Measurements from ENCODE around the gene MAGI1.

MAGI1 gene

GRCh38 chr3:65639444-65639843, 399.3 kb downstream of the MAGI1 start:
- no peaks in the 10 kb centered on the region for H3K9me3 ChIP-seq
- no peaks in the 10 kb centered on the region for H3K36me3 ChIP-seq
- H3K27me3 ChIP-seq: no peaks in the 10 kb centered on the region
- no peak for TF ChIP-seq CTCF (IDR thresholded peaks at IDR 0.05)
- no peaks in the 10 kb centered on the region for H3K4me1 ChIP-seq (ENCODE audit: control insufficient read depth in 1 of 2, insufficient read depth in 1 of 2, low read depth in 1 of 2, low read length in 1 of 2)
- no peak overlapping the region for H3K27ac ChIP-seq
- H3K4me3 ChIP-seq (ENCODE audit: low read depth in 1 of 2, low read length in 1 of 2): no peak overlapping the region

GRCh38 chr3:65638301-65638700, 400.4 kb downstream of the MAGI1 start:
- no peaks in the 10 kb centered on the region for H3K4me1 ChIP-seq (ENCODE audit: control insufficient read depth in 1 of 2, insufficient read depth in 1 of 2, low read depth in 1 of 2, low read length in 1 of 2)

DNA sequence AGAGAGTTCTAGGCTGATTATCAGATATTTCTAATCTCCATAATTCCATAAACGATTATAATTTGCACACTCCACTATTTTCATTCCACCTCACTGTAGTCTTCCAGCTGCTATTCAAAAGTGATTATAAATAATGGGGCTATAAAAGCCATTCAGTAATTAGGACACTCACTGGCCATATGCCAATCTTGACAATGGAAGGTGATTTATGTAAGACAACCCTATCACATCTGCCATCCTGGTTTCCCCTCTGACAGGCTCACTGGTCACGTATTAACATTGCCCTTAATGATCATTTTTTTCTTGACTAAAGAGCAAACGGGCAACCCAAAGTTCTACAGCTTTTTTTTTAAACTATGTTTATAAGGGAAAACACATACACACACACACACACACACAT, 402.4 kb downstream of the MAGI1 start:
- Histone ChIP-seq H3K4me3 (ENCODE audit: low read depth in 1 of 2, low read length in 1 of 2) (no peak overlapping the region), H3K27me3 (no peaks in the 10 kb centered on the region), H3K4me1 (ENCODE audit: control insufficient read depth in 1 of 2, insufficient read depth in 1 of 2, low read depth in 1 of 2, low read length in 1 of 2) (no peaks in the 10 kb centered on the region), H3K36me3 (no peaks in the 10 kb centered on the region), H3K27ac (no peak overlapping the region), H3K9me3 (no peaks in the 10 kb centered on the region)
- no peak for TF ChIP-seq CTCF (IDR thresholded peaks at IDR 0.05)

More at GRCh38 chr3:65638301-65638700, 400.4 kb downstream of the MAGI1 start:
- no peak for TF ChIP-seq CTCF (IDR thresholded peaks at IDR 0.05)
- no peaks in the 10 kb centered on the region for H3K9me3 ChIP-seq
- no peak overlapping the region for H3K4me3 ChIP-seq (ENCODE audit: low read depth in 1 of 2, low read length in 1 of 2)
- no peaks in the 10 kb centered on the region for H3K36me3 ChIP-seq
- H3K27me3 ChIP-seq: no peaks in the 10 kb centered on the region
- no peak overlapping the region for H3K27ac ChIP-seq

DNA sequence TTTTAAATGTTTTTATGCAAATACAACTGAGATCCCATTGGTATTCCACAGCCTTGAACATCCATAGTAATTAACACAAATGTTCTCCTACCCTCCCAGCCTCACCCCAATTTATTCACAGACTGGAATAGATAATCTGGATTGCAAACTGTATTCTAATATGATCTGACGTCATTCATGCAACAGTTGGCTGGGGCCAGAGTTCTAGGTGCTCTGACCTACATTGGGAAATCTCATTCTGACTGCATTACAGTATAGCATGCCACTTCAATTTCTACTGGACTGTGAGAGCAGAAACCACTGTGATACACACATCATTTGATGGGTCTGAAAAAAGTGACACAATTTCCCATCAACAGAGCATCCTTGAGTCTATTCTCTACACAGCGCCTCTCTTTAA, 403.1 kb downstream of the MAGI1 start:
- no peaks in the 10 kb centered on the region for H3K9me3 ChIP-seq
- no peaks in the 10 kb centered on the region for H3K27me3 ChIP-seq
- no peaks in the 10 kb centered on the region for H3K4me1 ChIP-seq (ENCODE audit: control insufficient read depth in 1 of 2, insufficient read depth in 1 of 2, low read depth in 1 of 2, low read length in 1 of 2)

GRCh38 chr3:65633018-65633638, 405.6 kb downstream of the MAGI1 start:
- no peak for TF ChIP-seq CTCF (IDR thresholded peaks at IDR 0.05)

More for the DNA sequence above, 403.1 kb downstream of the MAGI1 start:
- Histone ChIP-seq H3K4me3 (ENCODE audit: low read depth in 1 of 2, low read length in 1 of 2) (no peak overlapping the region), H3K36me3 (no peaks in the 10 kb centered on the region), H3K27ac (no peak overlapping the region)
- no peak for TF ChIP-seq CTCF (IDR thresholded peaks at IDR 0.05)

More at GRCh38 chr3:65633018-65633638, 405.6 kb downstream of the MAGI1 start:
- Histone ChIP-seq H3K4me1 (ENCODE audit: control insufficient read depth in 1 of 2, insufficient read depth in 1 of 2, low read depth in 1 of 2, low read length in 1 of 2) (no peaks in the 10 kb centered on the region), H3K27ac (no peak overlapping the region), H3K36me3 (no peaks in the 10 kb centered on the region), H3K4me3 (ENCODE audit: low read depth in 1 of 2, low read length in 1 of 2) (no peak overlapping the region), H3K9me3 (no peaks in the 10 kb centered on the region), H3K27me3 (no peaks in the 10 kb centered on the region)

Measured in neutrophil (primary cell).